ENCODE results near the gene STRN4. TPM values are rescaled to one million over a fixed set of nuclear protein-coding genes. Genes with fewer than 3 reads are reported as not detected.

STRN4 gene
- total RNA-seq, 1 experiment from 2014 or later, result 107 TPM

DNA sequence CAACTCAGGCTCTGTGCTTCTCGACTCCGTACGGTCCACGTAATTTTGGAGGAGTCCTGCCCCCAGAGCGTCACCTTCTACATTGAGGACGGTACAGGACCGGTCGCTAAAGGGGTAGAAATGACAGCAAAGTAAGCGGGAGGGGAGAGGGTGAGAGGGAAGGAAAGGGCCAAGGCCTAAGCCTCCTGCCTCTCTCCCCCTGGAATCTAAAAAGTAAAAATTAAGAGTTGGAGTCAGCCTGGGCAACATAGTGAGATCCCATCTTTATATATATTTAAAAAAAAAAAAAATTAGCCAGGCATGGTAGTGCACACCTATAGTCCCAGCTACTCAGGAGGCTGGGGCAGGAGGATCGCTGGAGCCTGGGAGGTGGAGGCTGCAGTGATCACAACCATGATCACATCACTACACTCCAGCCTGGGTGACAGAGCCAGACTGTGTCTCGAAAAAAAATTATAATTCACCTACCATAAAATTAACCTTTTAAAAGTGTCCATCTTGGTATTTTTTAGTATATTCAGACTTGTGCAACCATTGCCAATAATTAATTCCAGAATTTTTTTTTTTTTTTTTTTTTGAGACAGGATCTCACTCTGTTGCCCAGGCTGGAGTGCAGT, 29.5 kb upstream of the STRN4 start:
- RAD21 ChIA-PET (ENCODE audit: low non-redundant PET in 1 of 2, low total read pairs in 2 of 2, uncharacterized antibody in 2 of 2, unreplicated experiment in 2 of 2), result no interaction called here
- 0 out of 2 replicates have a peak, but pooled peaks cover 7% of the 10 kb centered on the region for H4K20me1 ChIP-seq (ENCODE audit: insufficient read depth)
- no peak for TF ChIP-seq EZH2phosphoT487 (IDR thresholded peaks at IDR 0.05; ENCODE audit: borderline replicate concordance)
- H3K4me3 ChIP-seq (replicated peaks in 1 of 2; ENCODE audit: low read depth in 1 of 2, low read length in 2 of 2), result no peak overlapping the region
- no peaks in the 10 kb centered on the region for H3K27me3 ChIP-seq (ENCODE audit: insufficient read depth, low read length)
- H3K79me2 ChIP-seq (ENCODE audit: insufficient read depth, low read length), result peaks cover 34% of the 10 kb centered on the region; the same call in 1 of the 2 replicates
- H2AFZ ChIP-seq (ENCODE audit: low read depth, low read length, poor library complexity, severe bottlenecking), result no peak overlapping the region
- POLR2A ChIA-PET, result interaction anchor here (0.8 kb wide), 1 partner anchor 9 kb away, joined by 3 read pairs; no protein-coding TSS in a partner anchor
- H3K27ac ChIP-seq (ENCODE audit: low read depth, low read length), result no peak overlapping the region
- H3K4me2 ChIP-seq (ENCODE audit: low read length), result no peak overlapping the region
- DNase-seq (ENCODE audit: low read depth, low spot score) (no peak), ATAC-seq (no peak)
- CTCF ChIA-PET, result interaction anchor here (1.3 kb wide), 1 partner anchor 22 kb away, joined by 3 read pairs; no protein-coding TSS in a partner anchor
- intact Hi-C loops (cut with micrococcal nuclease), result no loop called here
- no peak overlapping the region for H3K9ac ChIP-seq (ENCODE audit: low read length)
- H3K9me2 ChIP-seq (ENCODE audit: insufficient read depth), result no peaks in the 10 kb centered on the region
- H3K36me3 ChIP-seq (ENCODE audit: control insufficient read depth in 1 of 2, insufficient read depth in 2 of 2, low read length in 2 of 2), result peaks cover 36 to 39% of the 10 kb centered on the region in 2 experiments
- BruUV-seq (replicated peaks), result no TSS peak
- no peaks in the 10 kb centered on the region for H3K9me3 ChIP-seq (ENCODE audit: control insufficient read depth in 1 of 2, insufficient read depth in 1 of 2, low read depth in 1 of 2, low read length in 2 of 2)
- H3K4me1 ChIP-seq (ENCODE audit: control insufficient read depth in 1 of 2, insufficient read depth in 2 of 2, low read length in 2 of 2), result peaks cover 4 to 11% of the 10 kb centered on the region in 2 experiments; a peak in 3 of 4 replicates

DNA sequence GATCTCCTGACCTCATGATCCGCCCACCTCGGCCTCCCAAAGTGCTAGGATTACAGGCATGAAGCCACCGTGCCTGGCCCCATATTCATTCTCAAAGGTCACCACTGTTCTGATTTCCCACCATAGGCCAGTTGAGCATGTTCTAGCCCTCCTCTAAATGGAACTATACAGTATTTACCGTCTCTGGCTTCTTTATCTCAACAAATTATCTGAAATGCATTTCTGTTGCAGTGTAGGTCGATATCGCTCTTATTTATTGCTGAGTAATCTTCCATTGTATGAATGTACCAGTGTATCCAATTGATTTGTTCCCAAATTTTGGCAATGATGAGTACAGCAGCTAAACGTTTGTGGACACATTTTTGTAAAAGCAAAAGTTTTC, 26.8 kb upstream of the STRN4 start:
- Histone ChIP-seq H3K36me3 (ENCODE audit: control insufficient read depth in 1 of 2, insufficient read depth in 2 of 2, low read length in 2 of 2) (peaks cover 25 to 28% of the 10 kb centered on the region in 2 experiments), H3K27ac (ENCODE audit: low read depth, low read length) (no peak overlapping the region), H3K9ac (ENCODE audit: low read length) (no peak overlapping the region), H2AFZ (ENCODE audit: low read depth, low read length, poor library complexity, severe bottlenecking) (no peak overlapping the region), H3K9me3 (ENCODE audit: control insufficient read depth in 1 of 2, insufficient read depth in 1 of 2, low read depth in 1 of 2, low read length in 2 of 2) (no peaks in the 10 kb centered on the region), H3K27me3 (ENCODE audit: insufficient read depth, low read length) (no peaks in the 10 kb centered on the region), H4K20me1 (ENCODE audit: insufficient read depth) (0 out of 2 replicates have a peak, but pooled peaks cover 7% of the 10 kb centered on the region), H3K4me3 (replicated peaks in 1 of 2; ENCODE audit: low read depth in 1 of 2, low read length in 2 of 2) (no peak overlapping the region), H3K4me2 (ENCODE audit: low read length) (no peak overlapping the region), H3K4me1 (ENCODE audit: control insufficient read depth in 1 of 2, insufficient read depth in 2 of 2, low read length in 2 of 2) (peaks cover 4 to 11% of the 10 kb centered on the region in 2 experiments; a peak in 3 of 4 replicates), H3K9me2 (ENCODE audit: insufficient read depth) (no peaks in the 10 kb centered on the region), H3K79me2 (ENCODE audit: insufficient read depth, low read length) (peaks cover 18% of the 10 kb centered on the region; the same call in 1 of the 2 replicates)
- DNase-seq (ENCODE audit: low read depth, low spot score) (no peak), ATAC-seq (no peak)
- ChIA-PET POLR2A (interaction anchor here (1.1 kb wide), 1 partner anchor 11 kb away, joined by 3 read pairs; no protein-coding TSS in a partner anchor), CTCF (interaction anchor here (0.8 to 0.9 kb wide), 2 partner anchors 15 to 19 kb away, joined by 3 read pairs; no protein-coding TSS in a partner anchor), RAD21 (ENCODE audit: low non-redundant PET in 1 of 2, low total read pairs in 2 of 2, uncharacterized antibody in 2 of 2, unreplicated experiment in 2 of 2) (no interaction called here)
- intact Hi-C loops (cut with micrococcal nuclease), result no loop called here
- no peak for TF ChIP-seq CEBPB (IDR thresholded peaks at IDR 0.05; ENCODE audit: low read depth)
- no peak for TF ChIP-seq FOSL1 (IDR thresholded peaks at IDR 0.05; ENCODE audit: low read depth)
- TF ChIP-seq RAD21 (IDR thresholded peaks at IDR 0.05; ENCODE audit: low read depth), result no peak
- no TSS peak for BruUV-seq (replicated peaks)
